Duodenal mucosa (tissue), 2 donors: Measurements from ENCODE around the gene TBC1D21.

ENCODE experiments used
- H3K27ac ChIP-seq: one replicate; pipeline ENCODE4 v1.7.0; 2013; ENCODE audit warnings: low read depth, low read length
- H3K27me3 ChIP-seq, 2 donors: one replicate each; pipeline ENCODE4 v1.7.0; 2013; ENCODE audit warnings: low read length in 2 of 2, control low read depth in 1 of 2; ENCODE audit not compliant: insufficient read depth in 2 of 2, control insufficient read depth in 1 of 2
- H3K36me3 ChIP-seq, 2 donors: one replicate each; pipeline ENCODE4 v1.7.0; 2013; ENCODE audit warnings: low read length in 2 of 2, control low read depth in 1 of 2; ENCODE audit not compliant: insufficient read depth in 2 of 2, control insufficient read depth in 1 of 2
- H3K4me1 ChIP-seq, 2 donors: one replicate each; pipeline ENCODE4 v1.7.0; 2013; ENCODE audit warnings: low read length in 2 of 2, control low read depth in 1 of 2; ENCODE audit not compliant: insufficient read depth in 2 of 2, control insufficient read depth in 1 of 2
- H3K4me3 ChIP-seq, 2 donors: one replicate each; pipeline ENCODE4 v1.7.0; 2013; ENCODE audit warnings: low read length in 2 of 2, low read depth in 1 of 2
- H3K9ac ChIP-seq, 2 donors: one replicate each; pipeline ENCODE4 v1.7.0; 2013; ENCODE audit warnings: low read length in 2 of 2, low read depth in 1 of 2
- H3K9me3 ChIP-seq, 2 donors: one replicate each; pipeline ENCODE4 v1.7.0; 2013; ENCODE audit warnings: low read length in 2 of 2, control low read depth in 1 of 2; ENCODE audit not compliant: control insufficient read depth in 1 of 2

TBC1D21 gene

GRCh38 chr15:73927476-73928240 is 54.3 kb downstream of the TBC1D21 start:
- Histone ChIP-seq H3K36me3 (no peaks in the 10 kb centered on the region), H3K4me1 (peaks cover 33 to 40% of the 10 kb centered on the region in 2 donors), H3K9me3 (no peaks in the 10 kb centered on the region), H3K27ac (peak overlapping the region; percentile 20), H3K9ac (peak overlapping the region; percentile 54), H3K4me3 (peak overlapping the region; percentile 68 to 70), H3K27me3 (no peaks in the 10 kb centered on the region)

- peak overlapping the region; percentile 68 to 70 for H3K4me3 ChIP-seq
- H3K9ac ChIP-seq: peak overlapping the region in 1 of 2 donors; percentile 54
- H3K27ac ChIP-seq: no peak overlapping the region
These were observed 54.8 kb downstream of the TBC1D21 start for GRCh38 chr15:73928241-73928579.

GRCh38 chr15:73928971-73929627 is 55.7 kb downstream of the TBC1D21 start:
- H3K27me3 ChIP-seq: no peaks in the 10 kb centered on the region
- H3K9me3 ChIP-seq: no peaks in the 10 kb centered on the region
- no peaks in the 10 kb centered on the region for H3K36me3 ChIP-seq
- H3K4me1 ChIP-seq: peaks cover 25 to 26% of the 10 kb centered on the region in 2 donors
- H3K4me3 ChIP-seq: no peak overlapping the region
- H3K27ac ChIP-seq: no peak overlapping the region
- no peak overlapping the region for H3K9ac ChIP-seq

More at GRCh38 chr15:73928241-73928579, 54.8 kb downstream of the TBC1D21 start:
- Histone ChIP-seq H3K4me1 (peaks cover 30 to 34% of the 10 kb centered on the region in 2 donors), H3K27me3 (no peaks in the 10 kb centered on the region), H3K36me3 (no peaks in the 10 kb centered on the region), H3K9me3 (no peaks in the 10 kb centered on the region)

GRCh38 chr15:73930371-73930770 is 57.0 kb downstream of the TBC1D21 start:
- Histone ChIP-seq H3K4me3 (no peak overlapping the region), H3K4me1 (peaks cover 21 to 23% of the 10 kb centered on the region in 2 donors), H3K36me3 (no peaks in the 10 kb centered on the region), H3K9ac (no peak overlapping the region), H3K27me3 (no peaks in the 10 kb centered on the region), H3K27ac (no peak overlapping the region), H3K9me3 (no peaks in the 10 kb centered on the region)

- H3K27me3 ChIP-seq: no peaks in the 10 kb centered on the region
- H3K4me3 ChIP-seq: no peak overlapping the region
- H3K4me1 ChIP-seq: peaks cover 23% of the 10 kb centered on the region in 2 donors
- no peaks in the 10 kb centered on the region for H3K9me3 ChIP-seq
- H3K27ac ChIP-seq: no peak overlapping the region
- no peaks in the 10 kb centered on the region for H3K36me3 ChIP-seq
- no peak overlapping the region for H3K9ac ChIP-seq
These were observed 57.5 kb downstream of the TBC1D21 start for GRCh38 chr15:73930790-73931281.

- no peaks in the 10 kb centered on the region for H3K27me3 ChIP-seq
- peaks cover 21 to 25% of the 10 kb centered on the region in 2 donors for H3K4me1 ChIP-seq
- no peak overlapping the region for H3K27ac ChIP-seq
- no peak overlapping the region for H3K9ac ChIP-seq
- no peaks in the 10 kb centered on the region for H3K36me3 ChIP-seq
- no peaks in the 10 kb centered on the region for H3K9me3 ChIP-seq
- no peak overlapping the region for H3K4me3 ChIP-seq
These were observed 58.1 kb downstream of the TBC1D21 start for GRCh38 chr15:73931441-73931840.

- Histone ChIP-seq H3K27me3 (no peaks in the 10 kb centered on the region), H3K9ac (no peak overlapping the region), H3K27ac (no peak overlapping the region), H3K4me1 (peaks cover 18 to 25% of the 10 kb centered on the region in 2 donors), H3K9me3 (no peaks in the 10 kb centered on the region), H3K4me3 (no peak overlapping the region), H3K36me3 (no peaks in the 10 kb centered on the region)
These were observed 59.2 kb downstream of the TBC1D21 start for GRCh38 chr15:73932381-73933191.

GRCh38 chr15:73934281-73934680 is 60.9 kb downstream of the TBC1D21 start:
- H3K4me3 ChIP-seq: no peak overlapping the region
- H3K27ac ChIP-seq: no peak overlapping the region
- H3K4me1 ChIP-seq: peaks cover 13 to 20% of the 10 kb centered on the region in 2 donors

GRCh38 chr15:73935547-73935946 is 62.2 kb downstream of the TBC1D21 start:
- Histone ChIP-seq H3K27ac (no peak overlapping the region), H3K36me3 (no peaks in the 10 kb centered on the region), H3K4me3 (no peak overlapping the region), H3K9me3 (no peaks in the 10 kb centered on the region), H3K27me3 (no peaks in the 10 kb centered on the region), H3K4me1 (peaks cover 14 to 18% of the 10 kb centered on the region in 2 donors), H3K9ac (no peak overlapping the region)

More at GRCh38 chr15:73934281-73934680, 60.9 kb downstream of the TBC1D21 start:
- no peaks in the 10 kb centered on the region for H3K36me3 ChIP-seq
- no peaks in the 10 kb centered on the region for H3K27me3 ChIP-seq
- no peak overlapping the region for H3K9ac ChIP-seq
- no peaks in the 10 kb centered on the region for H3K9me3 ChIP-seq

GRCh38 chr15:73936181-73936580 is 62.8 kb downstream of the TBC1D21 start:
- Histone ChIP-seq H3K36me3 (no peaks in the 10 kb centered on the region), H3K4me1 (peaks cover 18 to 23% of the 10 kb centered on the region in 2 donors), H3K9me3 (no peaks in the 10 kb centered on the region), H3K9ac (no peak overlapping the region), H3K27ac (no peak overlapping the region), H3K27me3 (no peaks in the 10 kb centered on the region), H3K4me3 (no peak overlapping the region)
